CD14-positive monocyte (primary cell): ENCODE measurements around the gene C20orf144. TPM values are rescaled to one million over a fixed set of nuclear protein-coding genes. Genes with fewer than 3 reads are reported as not detected.

Experiments
- DNase-seq, 3 donors: peaks; one replicate each; pipeline ENCODE4 v3.0.0-alpha.2; 2011 to 2022
- H2AFZ ChIP-seq: 2 replicates; pipeline ENCODE4 v1.6.0; 2012; ENCODE audit warnings: mild to moderate bottlenecking, low read depth, low read length, inconsistent platforms; ENCODE audit not compliant: insufficient read depth, poor library complexity, severe bottlenecking
- H3K27ac ChIP-seq, 2 donors: 1 replicate in 1 of 2; 2 replicates in 1 of 2; pipeline ENCODE4 v1.5.1; 2012 to 2013; ENCODE audit warnings: low read length in 2 of 2, control low read depth in 1 of 2, inconsistent platforms in 1 of 2, low read depth in 1 of 2, mild to moderate bottlenecking in 1 of 2
- H3K27me3 ChIP-seq, 2 donors: one replicate each; pipeline versions ENCODE4 v1.6.0 to v1.6.1; 2011 to 2013; ENCODE audit warnings: low read length in 2 of 2; ENCODE audit not compliant: control insufficient read depth in 2 of 2, insufficient read depth in 2 of 2
- H3K36me3 ChIP-seq, 2 donors: replicated peaks in 1 of 2; 1 replicate in 1 of 2; 2 replicates in 1 of 2; pipeline versions ENCODE4 v1.5.1 to v1.6.1; 2012 to 2013; ENCODE audit warnings: low read length in 2 of 2, control low read depth in 1 of 2, inconsistent platforms in 1 of 2, mild to moderate bottlenecking in 1 of 2; ENCODE audit not compliant: insufficient read depth in 2 of 2, control insufficient read depth in 1 of 2
- H3K4me1 ChIP-seq, 2 donors: 1 replicate in 1 of 2; 2 replicates in 1 of 2; pipeline versions ENCODE4 v1.5.1 to v1.6.1; 2012 to 2013; ENCODE audit warnings: low read length in 2 of 2, control low read depth in 1 of 2, inconsistent platforms in 1 of 2, mild to moderate bottlenecking in 1 of 2, moderate library complexity in 1 of 2; ENCODE audit not compliant: insufficient read depth in 2 of 2, control insufficient read depth in 1 of 2
- H3K4me2 ChIP-seq: replicated peaks from 2 replicates; pipeline ENCODE3; 2012; ENCODE audit warnings: low read length, moderate library complexity, mild to moderate bottlenecking; ENCODE audit not compliant: poor library complexity, severe bottlenecking; ENCODE audit errors: extremely low read depth
- H3K4me3 ChIP-seq, 3 experiments: fragments of 200-600 bp in 1 of 3; sonication (generic) in 1 of 3; replicated peaks in 1 of 3; 1 replicate in 2 of 3; 2 replicates in 1 of 3; pipeline ENCODE4 v1.5.1; 2011 to 2013; ENCODE audit warnings: low read length in 3 of 3, mild to moderate bottlenecking in 3 of 3, control low read depth in 2 of 3, low read depth in 2 of 3, inconsistent platforms in 1 of 3, moderate library complexity in 1 of 3
- H3K79me2 ChIP-seq: 2 replicates; pipeline ENCODE4 v1.6.0; 2012; ENCODE audit warnings: mild to moderate bottlenecking, control low read depth, inconsistent platforms, low read length, moderate library complexity; ENCODE audit not compliant: insufficient read depth
- H3K9ac ChIP-seq: 2 replicates; pipeline ENCODE4 v1.6.0; 2017; ENCODE audit warnings: low read length, mild to moderate bottlenecking; ENCODE audit not compliant: insufficient read depth, poor library complexity, severe bottlenecking
- H3K9me3 ChIP-seq, 2 donors: replicated peaks in 1 of 2; 1 replicate in 1 of 2; 2 replicates in 1 of 2; pipeline versions ENCODE4 v1.5.1 to v1.6.1; 2012 to 2013; ENCODE audit warnings: low read length in 2 of 2, control low read depth in 1 of 2; ENCODE audit not compliant: control insufficient read depth in 1 of 2, insufficient read depth in 1 of 2
- H4K20me1 ChIP-seq: 2 replicates; pipeline ENCODE4 v1.6.0; 2012; ENCODE audit warnings: mild to moderate bottlenecking, low read length, control low read depth, moderate library complexity; ENCODE audit not compliant: insufficient read depth
- H3K27ac Mint-ChIP-seq, 7 donors: one replicate each; pipeline ENCODE4 v1.8.0; 2020; ENCODE audit warnings: mild to moderate bottlenecking in 7 of 7, mixed read lengths in 7 of 7, moderate library complexity in 6 of 7, inconsistent platforms in 2 of 7
- H3K27me3 Mint-ChIP-seq, 3 donors: one replicate each; pipeline ENCODE4 v1.8.0; 2021 to 2022; ENCODE audit warnings: low read depth in 3 of 3, mild to moderate bottlenecking in 3 of 3, mixed read lengths in 3 of 3, moderate library complexity in 3 of 3, inconsistent platforms in 1 of 3
- H3K36me3 Mint-ChIP-seq, 2 donors: one replicate each; pipeline ENCODE4 v1.8.0; 2020; ENCODE audit warnings: mixed read lengths in 2 of 2, inconsistent platforms in 1 of 2, mild to moderate bottlenecking in 1 of 2
- H3K4me1 Mint-ChIP-seq: one replicate; pipeline ENCODE4 v1.8.0; 2020; ENCODE audit warnings: mild to moderate bottlenecking, mixed read lengths
- H3K4me3 Mint-ChIP-seq, 2 donors: one replicate each; pipeline ENCODE4 v1.8.0; 2020; ENCODE audit warnings: mild to moderate bottlenecking in 2 of 2, mixed read lengths in 2 of 2, moderate library complexity in 1 of 2
- H3K9me3 Mint-ChIP-seq, 7 donors: one replicate each; pipeline ENCODE4 v1.8.0; 2020 to 2022; ENCODE audit warnings: mixed read lengths in 7 of 7, mild to moderate bottlenecking in 6 of 7, moderate library complexity in 6 of 7, inconsistent platforms in 2 of 7
- WGBS: methylation state at CpG from one replicate; pipeline ENCODE4 v1.1.5; 2013; ENCODE audit warnings: missing lambda C conversion rate; ENCODE audit not compliant: insufficient coverage; 5-methylcytosine and 5-hydroxymethylcytosine counted together
- intact Hi-C, 2 donors: fragments of 100-400 bp; cut with micrococcal nuclease; formaldehyde crosslinking; loops; one replicate each; pipeline versions ENCODE4 v1.15.0 to v1.15.1; 2023
- polyA plus RNA-seq, 3 donors: library from polyadenylated mRNA; depleted of rRNA in 1 of 3; unstranded in 2 of 3; stranded (reverse) in 1 of 3; fragments of 300-500 nt in 2 of 3; fragments of >200 nt in 1 of 3; fragmentation: Illumina TruSeq in 2 of 3; gene quantifications; 1 replicate in 2 of 3; 2 replicates in 1 of 3; pipeline ENCODE4 v1.2.3, GENCODE V29; 2012 to 2021
- TF ChIP-seq, protein P1 (sequence below): fragments of 200-600 bp; IDR thresholded peaks from one replicate; pipeline ENCODE4 v1.8.0; 2022; ENCODE audit warnings: antibody characterized with exemption, mild to moderate bottlenecking

C20orf144 gene
- polyA plus RNA-seq, 3 donors, result 0.13 TPM; not detected in 2

DNA sequence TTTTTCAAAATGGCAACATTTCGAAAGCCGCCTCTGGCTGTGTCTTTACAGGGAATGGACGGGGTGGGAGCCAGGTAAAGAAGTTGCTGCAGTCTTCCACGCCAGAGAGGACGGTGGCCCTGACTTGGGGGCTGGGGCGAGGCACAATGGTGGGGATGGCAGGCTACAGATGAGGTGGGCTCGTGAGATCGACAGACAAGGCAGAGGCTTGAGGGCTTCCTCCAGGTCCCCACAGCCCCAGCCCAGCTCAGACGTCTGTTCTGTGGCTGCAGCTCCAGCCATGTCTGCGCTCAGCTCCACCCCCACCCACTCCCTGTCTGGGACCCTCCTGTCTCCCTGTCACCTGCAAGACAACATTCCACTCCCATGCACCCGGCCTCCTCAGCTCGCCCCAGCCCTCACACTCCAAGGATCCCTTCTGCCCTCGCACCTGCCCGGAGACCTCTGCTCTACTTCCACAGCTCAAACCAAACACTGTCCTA is 7.4 kb upstream of the C20orf144 start:
- Histone ChIP-seq H3K4me2 (no peak overlapping the region), H3K27ac (no peak overlapping the region), H3K27me3 (no peaks in the 10 kb centered on the region), H3K9me3 (no peaks in the 10 kb centered on the region), H4K20me1 (no peaks in the 10 kb centered on the region), H2AFZ (no peak overlapping the region), H3K36me3 (no peaks in the 10 kb centered on the region), H3K4me3 (no peak overlapping the region), H3K79me2 (no peaks in the 10 kb centered on the region), H3K4me1 (no peaks in the 10 kb centered on the region), H3K9ac (no peak overlapping the region)
- WGBS, result 86% methylated on average over 14 of the region's 14 CpGs
- Mint-ChIP-seq H3K9me3 (no peaks in the 10 kb centered on the region), H3K36me3 (peaks cover 0 to 3% of the 10 kb centered on the region in 2 donors), H3K4me3 (no peak overlapping the region), H3K4me1 (peaks cover 6% of the 10 kb centered on the region), H3K27ac (no peak overlapping the region), H3K27me3 (peaks cover 1 to 9% (median 2%) of the 10 kb centered on the region in 3 donors)
- intact Hi-C loops, result no loop called here
- TF ChIP-seq, protein P1, sequence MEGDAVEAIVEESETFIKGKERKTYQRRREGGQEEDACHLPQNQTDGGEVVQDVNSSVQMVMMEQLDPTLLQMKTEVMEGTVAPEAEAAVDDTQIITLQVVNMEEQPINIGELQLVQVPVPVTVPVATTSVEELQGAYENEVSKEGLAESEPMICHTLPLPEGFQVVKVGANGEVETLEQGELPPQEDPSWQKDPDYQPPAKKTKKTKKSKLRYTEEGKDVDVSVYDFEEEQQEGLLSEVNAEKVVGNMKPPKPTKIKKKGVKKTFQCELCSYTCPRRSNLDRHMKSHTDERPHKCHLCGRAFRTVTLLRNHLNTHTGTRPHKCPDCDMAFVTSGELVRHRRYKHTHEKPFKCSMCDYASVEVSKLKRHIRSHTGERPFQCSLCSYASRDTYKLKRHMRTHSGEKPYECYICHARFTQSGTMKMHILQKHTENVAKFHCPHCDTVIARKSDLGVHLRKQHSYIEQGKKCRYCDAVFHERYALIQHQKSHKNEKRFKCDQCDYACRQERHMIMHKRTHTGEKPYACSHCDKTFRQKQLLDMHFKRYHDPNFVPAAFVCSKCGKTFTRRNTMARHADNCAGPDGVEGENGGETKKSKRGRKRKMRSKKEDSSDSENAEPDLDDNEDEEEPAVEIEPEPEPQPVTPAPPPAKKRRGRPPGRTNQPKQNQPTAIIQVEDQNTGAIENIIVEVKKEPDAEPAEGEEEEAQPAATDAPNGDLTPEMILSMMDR, result no peak
- no peak for DNase-seq

DNA sequence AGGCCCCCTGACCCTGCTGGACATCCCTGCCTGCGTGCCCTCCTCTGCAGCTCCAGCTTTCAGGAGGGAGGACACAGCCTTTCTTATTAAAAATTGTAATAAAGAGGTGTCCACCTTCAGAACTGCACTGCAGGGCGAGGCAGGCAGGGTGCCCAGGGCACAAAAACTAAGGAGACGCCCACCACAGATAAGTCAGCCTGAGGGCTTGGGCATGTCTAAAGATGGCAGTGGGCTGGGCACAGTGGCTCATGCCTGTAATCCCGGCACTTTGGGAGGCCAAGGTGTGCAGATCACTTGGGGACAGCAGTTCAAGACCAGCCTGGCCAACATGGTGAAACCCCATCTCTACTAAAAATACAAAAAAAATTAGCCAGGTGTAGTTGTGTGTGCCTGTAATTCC is 7.0 kb upstream of the C20orf144 start:
- no peak overlapping the region for H3K27ac Mint-ChIP-seq

More for the DNA sequence above, 7.0 kb upstream of the C20orf144 start:
- no peak overlapping the region for H3K4me2 ChIP-seq
- no peak overlapping the region for H2AFZ ChIP-seq
- Mint-ChIP-seq H3K36me3 (peaks cover 0 to 3% of the 10 kb centered on the region in 2 donors), H3K4me3 (no peak overlapping the region), H3K9me3 (no peaks in the 10 kb centered on the region), H3K27me3 (peaks cover 1 to 9% (median 2%) of the 10 kb centered on the region in 3 donors), H3K4me1 (peaks cover 6% of the 10 kb centered on the region)
- H3K27ac ChIP-seq, result no peak overlapping the region
- intact Hi-C loops, result no loop called here
- H3K9me3 ChIP-seq, result no peaks in the 10 kb centered on the region
- H4K20me1 ChIP-seq, result no peaks in the 10 kb centered on the region
- no peaks in the 10 kb centered on the region for H3K36me3 ChIP-seq
- H3K4me1 ChIP-seq, result no peaks in the 10 kb centered on the region
- no peak overlapping the region for H3K9ac ChIP-seq
- H3K27me3 ChIP-seq, result no peaks in the 10 kb centered on the region
- DNase-seq, result no peak
- H3K4me3 ChIP-seq, result no peak overlapping the region
- 90% methylated on average over 2 of the region's 4 CpGs for WGBS
- H3K79me2 ChIP-seq, result no peaks in the 10 kb centered on the region
- TF ChIP-seq, protein P1, result no peak
